C4-2B (cell line): ENCODE data around the gene PFN4.

Experiments used
- ZFX ChIP-seq: fragments of 450-650 bp; IDR thresholded peaks from 2 replicates; pipeline ENCODE4 v1.6.1; 2017
- TF ChIP-seq, protein P1 (sequence below): fragments of 450-650 bp; conservative IDR thresholded peaks from 2 replicates; pipeline ENCODE4 v1.5.1; 2017; ENCODE audit warnings: mild to moderate bottlenecking

DNA sequence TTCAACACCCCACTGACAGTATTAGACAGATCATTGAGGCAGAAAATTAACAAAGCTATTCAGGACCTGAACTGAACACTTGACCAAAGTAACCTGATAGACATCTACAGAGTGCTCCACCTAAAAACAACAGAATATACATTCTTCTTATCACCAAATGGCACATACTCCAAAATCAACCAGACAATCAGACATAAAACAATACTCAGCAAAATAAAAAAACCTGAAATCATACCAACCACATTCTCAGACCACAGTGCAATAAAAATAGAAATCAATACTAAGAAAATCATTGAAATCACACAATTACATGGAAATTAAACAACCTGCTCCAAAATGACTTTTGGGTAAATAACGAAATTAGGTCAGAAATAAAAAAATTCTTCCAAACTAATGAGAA lies 15.8 kb downstream of the PFN4 start:
- TF ChIP-seq, protein P1, sequence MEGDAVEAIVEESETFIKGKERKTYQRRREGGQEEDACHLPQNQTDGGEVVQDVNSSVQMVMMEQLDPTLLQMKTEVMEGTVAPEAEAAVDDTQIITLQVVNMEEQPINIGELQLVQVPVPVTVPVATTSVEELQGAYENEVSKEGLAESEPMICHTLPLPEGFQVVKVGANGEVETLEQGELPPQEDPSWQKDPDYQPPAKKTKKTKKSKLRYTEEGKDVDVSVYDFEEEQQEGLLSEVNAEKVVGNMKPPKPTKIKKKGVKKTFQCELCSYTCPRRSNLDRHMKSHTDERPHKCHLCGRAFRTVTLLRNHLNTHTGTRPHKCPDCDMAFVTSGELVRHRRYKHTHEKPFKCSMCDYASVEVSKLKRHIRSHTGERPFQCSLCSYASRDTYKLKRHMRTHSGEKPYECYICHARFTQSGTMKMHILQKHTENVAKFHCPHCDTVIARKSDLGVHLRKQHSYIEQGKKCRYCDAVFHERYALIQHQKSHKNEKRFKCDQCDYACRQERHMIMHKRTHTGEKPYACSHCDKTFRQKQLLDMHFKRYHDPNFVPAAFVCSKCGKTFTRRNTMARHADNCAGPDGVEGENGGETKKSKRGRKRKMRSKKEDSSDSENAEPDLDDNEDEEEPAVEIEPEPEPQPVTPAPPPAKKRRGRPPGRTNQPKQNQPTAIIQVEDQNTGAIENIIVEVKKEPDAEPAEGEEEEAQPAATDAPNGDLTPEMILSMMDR, result no peak
- TF ChIP-seq ZFX, result no peak
